Parathyroid adenoma (tissue), 2 donors: Measurements from ENCODE around the gene MSMP.

Source experiments
- H2AFZ ChIP-seq: fragments of 300-600 bp; sonication (generic); one replicate; pipeline ENCODE4 v1.7.0; 2017; ENCODE audit warnings: antibody characterized with exemption, mild to moderate bottlenecking
- H3K27ac ChIP-seq: fragments of 300-600 bp; sonication (generic); one replicate; pipeline ENCODE4 v1.7.0; 2017
- H3K27me3 ChIP-seq: fragments of 300-600 bp; sonication (generic); one replicate; pipeline ENCODE4 v1.7.0; 2017; ENCODE audit warnings: low read length; ENCODE audit not compliant: control insufficient read depth, insufficient read depth
- H3K36me3 ChIP-seq: fragments of 300-600 bp; sonication (generic); one replicate; pipeline ENCODE4 v1.7.0; 2017; ENCODE audit warnings: low read length; ENCODE audit not compliant: control insufficient read depth, insufficient read depth
- H3K4me1 ChIP-seq: fragments of 300-600 bp; sonication (generic); one replicate; pipeline ENCODE4 v1.7.0; 2017; ENCODE audit warnings: control low read depth
- H3K4me2 ChIP-seq: fragments of 300-600 bp; sonication (generic); one replicate; pipeline ENCODE4 v1.7.0; 2017; ENCODE audit warnings: low read length
- H3K4me3 ChIP-seq: fragments of 300-600 bp; sonication (generic); one replicate; pipeline ENCODE4 v1.7.0; 2017; ENCODE audit warnings: low read depth, low read length
- H3K79me2 ChIP-seq: fragments of 300-600 bp; sonication (generic); one replicate; pipeline ENCODE4 v1.7.0; 2017; ENCODE audit warnings: control low read depth
- H3K9ac ChIP-seq: fragments of 300-600 bp; sonication (generic); one replicate; pipeline ENCODE4 v1.7.0; 2017; ENCODE audit warnings: mild to moderate bottlenecking
- H3K9me3 ChIP-seq: fragments of 300-600 bp; sonication (generic); one replicate; pipeline ENCODE4 v1.7.0; 2017; ENCODE audit warnings: low read length; ENCODE audit not compliant: control insufficient read depth
- CTCF ChIP-seq: fragments of 300-600 bp; sonication (generic); IDR thresholded peaks from one replicate; pipeline ENCODE4 v1.7.0; 2017; ENCODE audit warnings: antibody characterized with exemption, mild to moderate bottlenecking
- donor health status: primary hyperparathyroidism.

The MSMP gene

GRCh38 chr9:35749515-35750255 is 4.4 kb downstream of the MSMP start:
- no peak for TF ChIP-seq CTCF
- H3K4me2 ChIP-seq, result peak overlapping the region; percentile 77
- H3K27me3 ChIP-seq, result no peaks in the 10 kb centered on the region
- H3K27ac ChIP-seq, result peak overlapping the region; percentile 84
- peaks cover 12% of the 10 kb centered on the region for H3K79me2 ChIP-seq
- H3K36me3 ChIP-seq, result no peaks in the 10 kb centered on the region
- H3K9ac ChIP-seq, result peak overlapping the region; percentile 46
- H3K4me1 ChIP-seq, result peaks cover 8% of the 10 kb centered on the region
- H3K4me3 ChIP-seq, result peak overlapping the region; percentile 94
- no peaks in the 10 kb centered on the region for H3K9me3 ChIP-seq
- H2AFZ ChIP-seq, result peak overlapping the region; percentile 75

DNA sequence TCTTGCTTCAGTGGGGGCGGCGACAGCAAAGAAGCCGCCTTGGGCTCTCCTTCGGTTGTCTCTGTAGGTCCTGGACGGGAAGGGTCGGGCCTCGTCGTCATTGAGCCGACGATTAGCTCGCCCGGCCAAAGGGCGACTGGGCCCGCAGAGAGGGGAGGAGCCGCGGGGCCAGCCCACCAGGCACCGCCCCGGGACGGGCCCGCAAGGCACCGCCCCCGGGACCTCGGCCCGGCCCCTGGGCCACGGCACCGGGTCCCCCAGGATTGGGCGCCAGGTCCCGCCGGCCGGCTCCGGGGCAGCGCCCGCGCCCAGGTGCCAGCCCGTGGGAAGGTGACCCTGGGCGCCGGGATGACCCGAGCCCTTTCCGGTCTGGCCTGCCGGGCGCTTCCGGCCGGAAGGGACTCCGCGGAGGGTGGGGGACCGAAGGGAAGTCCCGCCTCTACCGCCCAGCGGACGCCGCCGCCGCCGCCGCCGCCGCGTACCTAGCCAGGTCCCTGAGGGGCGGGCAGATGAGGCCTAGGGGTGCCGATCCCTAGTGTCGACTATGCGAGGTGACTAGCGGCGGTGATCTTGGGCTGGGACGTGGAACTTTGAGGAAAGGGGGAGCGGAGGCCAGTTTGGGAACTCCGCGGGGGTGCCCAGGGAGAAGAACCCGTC is 5.1 kb downstream of the MSMP start, which contains the start of the genes GBA2 and RGP1:
Gene GBA2 (minus strand): TSS at position 371 of the 657 bp plus-strand sequence. CDS start 524 bp downstream, outside the sequence.
Gene RGP1 (plus strand): TSS at position 430 of the 657 bp plus-strand sequence. CDS start 469 bp downstream, outside the sequence.
- Histone ChIP-seq H3K79me2 (peaks cover 12% of the 10 kb centered on the region), H3K4me3 (peak within 1 kb of the TSS; percentile 94), H2AFZ (peak within 1 kb of the TSS; percentile 75), H3K27me3 (no peaks in the 10 kb centered on the region), H3K9me3 (no peaks in the 10 kb centered on the region), H3K4me2 (peak within 1 kb of the TSS; percentile 91), H3K4me1 (peaks cover 8% of the 10 kb centered on the region), H3K27ac (peak within 1 kb of the TSS; percentile 84), H3K36me3 (no peaks in the 10 kb centered on the region), H3K9ac (peak within 1 kb of the TSS; percentile 46)
- no peak for TF ChIP-seq CTCF

DNA sequence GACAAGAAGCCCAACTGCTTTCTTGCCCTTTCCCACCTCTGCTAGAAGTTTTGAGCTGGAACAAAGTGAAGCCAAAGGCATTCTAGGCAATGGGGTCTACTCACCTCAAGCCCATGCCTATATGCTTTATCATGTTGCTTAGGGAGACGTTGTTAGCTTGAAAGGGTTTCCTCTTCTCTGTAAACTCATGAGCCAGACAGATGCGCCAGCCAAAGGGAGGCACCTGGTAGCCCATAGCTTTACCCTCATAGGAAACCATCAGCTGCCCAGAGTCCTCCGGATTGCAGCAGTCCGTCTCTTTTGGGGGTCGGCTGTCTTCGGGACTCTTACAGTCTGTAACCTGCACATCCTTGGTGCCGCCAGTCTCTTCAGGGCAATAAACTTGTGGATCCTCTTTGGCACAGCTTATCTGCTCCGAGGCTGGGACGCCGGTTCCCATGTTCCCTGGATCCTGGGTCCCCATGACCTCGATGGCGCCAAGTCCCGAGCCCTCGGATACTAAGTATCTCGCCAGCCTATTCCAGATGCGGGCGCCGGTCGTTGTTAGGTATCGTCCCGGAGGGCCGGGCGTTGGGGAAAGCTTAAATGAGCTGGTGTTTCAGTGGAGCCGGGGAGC is 5.7 kb downstream of the MSMP start:
- Histone ChIP-seq H3K9me3 (no peaks in the 10 kb centered on the region), H3K27ac (peak overlapping the region; percentile 84), H3K4me3 (peak overlapping the region; percentile 94), H3K4me1 (peaks cover 8% of the 10 kb centered on the region), H3K27me3 (no peaks in the 10 kb centered on the region), H3K79me2 (peaks cover 12% of the 10 kb centered on the region), H3K9ac (peak overlapping the region; percentile 28), H3K36me3 (no peaks in the 10 kb centered on the region), H3K4me2 (peak overlapping the region; percentile 91), H2AFZ (peak overlapping the region; percentile 75)
- no peak for TF ChIP-seq CTCF

GRCh38 chr9:35746583-35746982 is 7.5 kb downstream of the MSMP start:
- peaks cover 12% of the 10 kb centered on the region for H3K79me2 ChIP-seq
- peak overlapping the region; percentile 91 for H3K4me2 ChIP-seq
- peak overlapping the region; percentile 94 for H3K4me3 ChIP-seq
- no peaks in the 10 kb centered on the region for H3K27me3 ChIP-seq
- no peak overlapping the region for H3K27ac ChIP-seq
- no peak for TF ChIP-seq CTCF
- H3K36me3 ChIP-seq, result no peaks in the 10 kb centered on the region
- peaks cover 8% of the 10 kb centered on the region for H3K4me1 ChIP-seq
- H3K9me3 ChIP-seq, result no peaks in the 10 kb centered on the region
- no peak overlapping the region for H2AFZ ChIP-seq
- H3K9ac ChIP-seq, result no peak overlapping the region
